NT2/D1 (cell line): ENCODE results near the gene RCOR1.

Source experiments
- DNase-seq: peaks from one replicate; pipeline ENCODE4 v3.0.0-alpha.2; 2011; ENCODE audit warnings: low read depth, low spot score
- H3K27me3 ChIP-seq: 2 replicates; pipeline ENCODE4 v1.6.0; 2011; ENCODE audit warnings: mild to moderate bottlenecking; ENCODE audit not compliant: insufficient read length, insufficient read depth
- H3K36me3 ChIP-seq: 2 replicates; pipeline ENCODE4 v1.6.1; 2011; ENCODE audit warnings: mild to moderate bottlenecking, low read length, mixed read lengths; ENCODE audit not compliant: insufficient read depth, insufficient read length
- H3K4me1 ChIP-seq: 2 replicates; pipeline ENCODE4 v1.5.1; 2011; ENCODE audit not compliant: insufficient read depth, insufficient read length
- H3K4me3 ChIP-seq: 2 replicates; pipeline ENCODE4 v1.5.1; 2011; ENCODE audit warnings: low read depth; ENCODE audit not compliant: insufficient read length
- H3K9ac ChIP-seq: 2 replicates; pipeline ENCODE4 v1.6.0; 2011; ENCODE audit warnings: low read depth; ENCODE audit not compliant: insufficient read length
- H3K9me3 ChIP-seq: 2 replicates; pipeline ENCODE4 v1.5.1; 2011; ENCODE audit warnings: mild to moderate bottlenecking, low read length; ENCODE audit not compliant: insufficient read depth
- SUZ12 ChIP-seq: IDR thresholded peaks from 2 replicates; pipeline ENCODE4 v1.6.1; 2011; ENCODE audit not compliant: insufficient read length, insufficient read depth; ENCODE audit errors: extremely low read depth
- YY1 ChIP-seq: IDR thresholded peaks from 2 replicates; pipeline ENCODE4 v1.6.1; 2011; ENCODE audit not compliant: insufficient read length, insufficient read depth
- ZNF274 ChIP-seq: IDR thresholded peaks from 2 replicates; pipeline ENCODE4 v1.6.1; 2011; ENCODE audit warnings: mild to moderate bottlenecking, low read depth, low read length

Gene RCOR1

DNA sequence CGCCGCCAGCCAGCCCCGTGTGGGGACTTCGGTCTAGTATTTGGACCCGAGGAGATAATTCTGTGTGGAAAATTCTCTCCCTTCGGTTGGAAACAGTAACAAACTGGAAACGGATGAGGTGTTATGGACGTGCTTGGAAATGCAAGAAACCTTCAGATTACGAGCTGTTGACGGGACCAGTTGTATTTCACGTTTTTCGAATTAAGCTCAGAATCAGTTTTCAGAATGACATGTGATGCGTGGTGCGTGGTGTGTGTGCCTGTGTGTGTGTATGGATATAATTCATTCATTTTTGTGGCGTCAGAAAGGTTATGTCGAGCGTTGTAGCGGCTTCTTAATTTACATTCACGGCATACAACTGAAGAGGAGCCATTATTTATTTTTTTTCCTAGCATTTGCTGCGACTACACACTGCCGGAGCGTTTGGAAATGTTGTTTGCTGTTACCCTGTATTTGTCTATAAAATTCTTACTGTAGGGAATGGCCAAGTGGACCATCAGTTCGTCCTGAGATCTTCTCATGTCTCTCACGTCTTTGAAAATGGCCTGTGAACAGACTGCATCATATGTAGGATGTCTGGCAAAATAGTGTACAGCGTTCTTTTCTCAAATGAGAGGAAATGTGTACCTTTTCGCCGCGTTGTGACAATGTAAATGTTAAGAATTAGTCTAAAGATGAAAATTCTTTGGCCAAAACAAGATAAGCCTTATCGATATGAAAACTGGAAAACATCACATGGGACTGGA is 186.1 kb downstream of the RCOR1 start:
- TF ChIP-seq YY1: no peak
- no peak for TF ChIP-seq SUZ12
- no peak for TF ChIP-seq ZNF274
- DNase-seq: no peak
- Histone ChIP-seq H3K9ac (peak overlapping the region; percentile 81), H3K36me3 (peaks cover 4% of the 10 kb centered on the region), H3K27me3 (peaks cover 9% of the 10 kb centered on the region), H3K4me1 (peaks cover 9% of the 10 kb centered on the region), H3K9me3 (no peaks in the 10 kb centered on the region), H3K4me3 (peak overlapping the region; percentile 53)

DNA sequence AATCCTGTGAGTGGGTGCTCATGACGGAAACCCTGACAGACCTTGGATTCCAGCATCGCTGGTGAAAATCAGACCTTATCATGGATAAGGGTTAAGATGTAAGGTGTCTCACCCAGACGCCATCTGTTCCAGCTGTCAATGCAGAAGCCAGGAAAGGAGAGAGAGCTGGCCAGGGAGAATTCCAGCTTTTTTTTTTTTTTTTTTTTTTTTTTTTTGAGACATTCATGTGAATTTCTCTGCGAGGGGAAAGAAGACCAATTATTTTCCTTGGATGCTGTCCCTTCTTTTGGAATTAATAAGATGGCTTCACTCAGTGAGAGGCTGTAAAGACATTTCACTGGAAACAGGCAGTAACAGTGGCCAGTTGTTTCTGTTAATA is 186.6 kb downstream of the RCOR1 start:
- Histone ChIP-seq H3K27me3 (peaks cover 9% of the 10 kb centered on the region), H3K9me3 (no peaks in the 10 kb centered on the region), H3K9ac (no peak overlapping the region), H3K36me3 (peaks cover 4% of the 10 kb centered on the region), H3K4me1 (peaks cover 9% of the 10 kb centered on the region), H3K4me3 (no peak overlapping the region)
- DNase-seq: no peak
- TF ChIP-seq YY1 (no peak), SUZ12 (no peak), ZNF274 (no peak)

DNA sequence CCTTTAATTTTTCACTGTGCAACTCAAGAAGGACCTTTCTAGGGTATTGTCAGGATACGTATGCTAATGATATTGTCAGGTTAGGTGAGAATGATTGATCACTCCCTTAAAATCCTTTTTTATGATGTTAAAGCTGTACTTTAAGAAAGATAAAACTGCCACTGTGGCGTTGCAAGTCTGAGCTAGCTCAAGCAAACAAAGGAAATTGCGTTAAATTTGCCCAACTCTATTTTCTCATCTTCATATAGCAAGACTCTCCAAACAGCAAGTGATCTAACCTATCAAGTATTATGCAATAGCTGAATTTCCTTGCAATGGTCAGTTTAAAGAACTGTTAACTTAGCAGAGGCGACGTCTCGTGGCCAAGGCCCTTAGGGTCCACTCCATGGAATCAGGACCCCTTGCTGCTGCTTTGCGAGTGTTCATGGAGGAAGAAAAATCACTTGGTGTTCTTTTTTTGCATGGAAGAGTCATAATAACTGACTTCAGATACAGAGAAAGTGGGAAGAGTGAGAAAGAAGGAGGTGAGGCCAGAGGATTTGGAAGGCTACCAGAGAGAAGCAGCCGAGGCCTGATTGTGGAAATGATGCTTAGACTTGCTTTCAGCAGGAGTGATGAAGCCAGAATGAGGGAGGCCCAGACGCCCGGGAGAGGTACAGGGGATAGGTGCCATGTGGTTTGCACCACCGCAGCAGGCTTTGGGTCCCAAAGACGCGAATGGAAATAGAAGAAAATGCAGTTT is 187.3 kb downstream of the RCOR1 start:
- Histone ChIP-seq H3K4me1 (peaks cover 6% of the 10 kb centered on the region), H3K4me3 (no peak overlapping the region), H3K9ac (no peak overlapping the region), H3K27me3 (peaks cover 9% of the 10 kb centered on the region), H3K36me3 (peaks cover 4% of the 10 kb centered on the region), H3K9me3 (no peaks in the 10 kb centered on the region)
- DNase-seq: no peak
- TF ChIP-seq ZNF274: no peak
- TF ChIP-seq YY1: no peak
- TF ChIP-seq SUZ12: no peak
